ENCODE data around the gene EGFL7. TPM values are rescaled to one million over a fixed set of nuclear protein-coding genes. Genes with fewer than 3 reads are reported as not detected.

Gene EGFL7
- total and polyA plus RNA-seq, 2 of the 13 experiments (the other 11 are each of a cell fraction or from before 2014, with no cell fraction given), result 0.20 to 5.1 TPM

GRCh38 chr9:136707011-136707410 lies 44.3 kb downstream of the EGFL7 start (continued):
- TF ChIP-seq ARID4A (CRISPR knock-in tag; IDR thresholded peaks at IDR 0.05; ENCODE audit: borderline replicate concordance) (no peak), SRF (IDR thresholded peaks at IDR 0.05; ENCODE audit: low read depth, low read length) (no peak), ZNF609 (CRISPR knock-in tag; IDR thresholded peaks at IDR 0.05; ENCODE audit: borderline replicate concordance) (no peak)

Data from HepG2 (cell line).